Measurements from ENCODE around the gene ZNF208. TPM values are rescaled to one million over a fixed set of nuclear protein-coding genes. Genes with fewer than 3 reads are reported as not detected.
"Not testable (repeated sequence)": the region's sequence is repeated elsewhere in the genome, so short reads cannot be mapped to it uniquely, and the experiment has no call there.

The ZNF208 gene
- total RNA-seq, 1 donor from 2014 or later, result 1.4 TPM

GRCh38 chr19:21884786-21885185 lies 126.0 kb downstream of the ZNF208 start:
- not testable (repeated sequence) for DNase-seq (ENCODE audit: low read depth)

- no peak for DNase-seq (ENCODE audit: low read depth)
Observed at GRCh38 chr19:21883516-21883915, 127.2 kb downstream of the ZNF208 start.

Other genes with a start within 250 kb of the ZNF208 start
- 4.3 and 7.7 TPM in 2 replicates for gene ZNF100, start 243.4 kb downstream of the ZNF208 start, total RNA-seq
- gene ZNF43, start 174.8 kb downstream of the ZNF208 start, total RNA-seq, result 6.4 and 16.8 TPM in 2 replicates
- gene ZNF257, start 41.5 kb upstream of the ZNF208 start, total RNA-seq, result 2.6 and 4.0 TPM in 2 replicates
- 0.17 and 0.75 TPM in 2 replicates for gene ZNF676, start 186.0 kb upstream of the ZNF208 start, total RNA-seq